ENCODE data around the gene LAMA3. TPM values are rescaled to one million over a fixed set of nuclear protein-coding genes. Genes with fewer than 3 reads are reported as not detected.

LAMA3 gene
- polyA plus RNA-seq, 1 experiment: 0.32 TPM

GRCh38 chr18:23716516-23716915, 27.3 kb downstream of the LAMA3 start:
- Histone ChIP-seq H3K4me3 (ENCODE audit: low read depth, low read length) (no peak overlapping the region), H3K9me3 (ENCODE audit: control insufficient read depth, insufficient read depth, low read length) (no peaks in the 10 kb centered on the region; the same call in 1 of the 2 replicates), H3K27me3 (ENCODE audit: control insufficient read depth, insufficient read depth, low read length) (no peaks in the 10 kb centered on the region), H3K27ac (ENCODE audit: low read depth, low read length) (no peak overlapping the region)
- no peak for TF ChIP-seq CTCF (IDR thresholded peaks at IDR 0.05; ENCODE audit: low read depth, low read length)
- CTCF ChIA-PET: interaction anchor here (1.3 kb wide), 1 partner anchor 13 kb away, joined by 8 read pairs; no protein-coding TSS in a partner anchor
- peak; percentile 58 for DNase-seq (ENCODE audit: low read depth, low spot score)
- POLR2A ChIA-PET: no interaction called here

GRCh38 chr18:23716966-23717365, 27.7 kb downstream of the LAMA3 start:
- H3K9me3 ChIP-seq (ENCODE audit: control insufficient read depth, insufficient read depth, low read length): no peaks in the 10 kb centered on the region; the same call in 1 of the 2 replicates
- POLR2A ChIA-PET: interaction anchor here (0.7 kb wide), 1 partner anchor 9 kb away, joined by 5 read pairs; no protein-coding TSS in a partner anchor
- CTCF ChIA-PET: no interaction called here
- no peak for TF ChIP-seq CTCF (IDR thresholded peaks at IDR 0.05; ENCODE audit: low read depth, low read length)
- H3K4me3 ChIP-seq (ENCODE audit: low read depth, low read length): no peak overlapping the region
- no peak for DNase-seq (ENCODE audit: low read depth, low spot score)
- no peaks in the 10 kb centered on the region for H3K27me3 ChIP-seq (ENCODE audit: control insufficient read depth, insufficient read depth, low read length)
- H3K27ac ChIP-seq (ENCODE audit: low read depth, low read length): no peak overlapping the region

- Histone ChIP-seq H3K4me3 (ENCODE audit: low read depth, low read length) (no peak overlapping the region), H3K27me3 (ENCODE audit: control insufficient read depth, insufficient read depth, low read length) (no peaks in the 10 kb centered on the region), H3K9me3 (ENCODE audit: control insufficient read depth, insufficient read depth, low read length) (no peaks in the 10 kb centered on the region; the same call in 1 of the 2 replicates), H3K27ac (ENCODE audit: low read depth, low read length) (peak overlapping the region; percentile 89)
- ChIA-PET CTCF (interaction anchor here (3.2 kb wide), 1 partner anchor 15 kb away, joined by 10 read pairs; no protein-coding TSS in a partner anchor), POLR2A (no interaction called here)
- peak; percentile 37 for DNase-seq (ENCODE audit: low read depth, low spot score)
- TF ChIP-seq CTCF (IDR thresholded peaks at IDR 0.05; ENCODE audit: low read depth, low read length): no peak
Measured at GRCh38 chr18:23718243-23718720, 29.0 kb downstream of the LAMA3 start.

GRCh38 chr18:23718731-23719130, 29.5 kb downstream of the LAMA3 start:
- no peak for TF ChIP-seq CTCF (IDR thresholded peaks at IDR 0.05; ENCODE audit: low read depth, low read length)
- CTCF ChIA-PET: interaction anchor here (3.2 kb wide), 1 partner anchor 16 kb away, joined by 10 read pairs; no protein-coding TSS in a partner anchor
- POLR2A ChIA-PET: no interaction called here
- no peak overlapping the region for H3K4me3 ChIP-seq (ENCODE audit: low read depth, low read length)
- H3K27ac ChIP-seq (ENCODE audit: low read depth, low read length): peak overlapping the region; percentile 89
- H3K27me3 ChIP-seq (ENCODE audit: control insufficient read depth, insufficient read depth, low read length): no peaks in the 10 kb centered on the region
- H3K9me3 ChIP-seq (ENCODE audit: control insufficient read depth, insufficient read depth, low read length): no peaks in the 10 kb centered on the region; the same call in 1 of the 2 replicates
- DNase-seq (ENCODE audit: low read depth, low spot score): no peak

- peak; percentile 88 for DNase-seq (ENCODE audit: low read depth, low spot score)
- TF ChIP-seq CTCF (IDR thresholded peaks at IDR 0.05; ENCODE audit: low read depth, low read length): no peak
- Histone ChIP-seq H3K27ac (ENCODE audit: low read depth, low read length) (peak overlapping the region; percentile 84), H3K4me3 (ENCODE audit: low read depth, low read length) (no peak overlapping the region), H3K9me3 (ENCODE audit: control insufficient read depth, insufficient read depth, low read length) (no peaks in the 10 kb centered on the region; the same call in 1 of the 2 replicates), H3K27me3 (ENCODE audit: control insufficient read depth, insufficient read depth, low read length) (no peaks in the 10 kb centered on the region)
- POLR2A ChIA-PET: interaction anchor here (0.7 kb wide), 1 partner anchor 16 kb away, joined by 5 read pairs; no protein-coding TSS in a partner anchor
- CTCF ChIA-PET: interaction anchor here (0.6 to 3.2 kb wide), 4 partner anchors 17 to 215 kb away, joined by 3 to 10 read pairs (median 3); no protein-coding TSS in a partner anchor
Measured at GRCh38 chr18:23719634-23720201, 30.5 kb downstream of the LAMA3 start.

Data from AG04450 (cell line).